ENCODE results near the gene ANXA6. TPM values are rescaled to one million over a fixed set of nuclear protein-coding genes. Genes with fewer than 3 reads are reported as not detected.

Gene ANXA6
- total and polyA plus RNA-seq, 10 of the 15 experiments (the other 5 are each of a cell fraction or from before 2014, with no cell fraction given): 44.0 to 571 (median 465) TPM

- TF ChIP-seq ZBTB40 (IDR thresholded peaks at IDR 0.05; ENCODE audit: borderline replicate concordance): no peak; the same call in 1 of the 2 replicates
- 0 out of 2 replicates have a peak, but pooled peaks have one; percentile 18 for TF ChIP-seq CBFB (IDR thresholded peaks at IDR 0.05; ENCODE audit: low read depth)
- no peak for TF ChIP-seq KDM1A (IDR thresholded peaks at IDR 0.05; ENCODE audit: borderline replicate concordance)
- TF ChIP-seq BRCA1 (IDR thresholded peaks at IDR 0.05; ENCODE audit: low read depth, low read length): no peak
- TF ChIP-seq JUND (IDR thresholded peaks at IDR 0.05; ENCODE audit: low read depth, low read length): no peak
- TF ChIP-seq DPF2 (IDR thresholded peaks at IDR 0.05): 0 out of 2 replicates have a peak, but pooled peaks have one; percentile 42
- no peak for TF ChIP-seq POLR2AphosphoS2 (IDR thresholded peaks at IDR 0.05; ENCODE audit: low read depth, low read length)
- TF ChIP-seq ZBTB4 (CRISPR knock-in tag; IDR thresholded peaks at IDR 0.05): no peak
- TF ChIP-seq YY1 (IDR thresholded peaks at IDR 0.05; ENCODE audit: low read depth, low read length): peak; percentile 47; the same call in 1 of the 2 replicates
- TF ChIP-seq MYB (IDR thresholded peaks at IDR 0.05; ENCODE audit: borderline replicate concordance, low read depth, low read length): no peak
- 0 out of 2 replicates have a peak, but pooled peaks have one; percentile 57 for TF ChIP-seq GATAD2B (conservative IDR thresholded peaks at IDR 0.05; ENCODE audit: low read depth)
- TF ChIP-seq MLLT1 (IDR thresholded peaks at IDR 0.05): peak; percentile 50; the same call in 1 of the 2 replicates
- TF ChIP-seq RAD51 (IDR thresholded peaks at IDR 0.05): peak; percentile 81
- no peak for TF ChIP-seq ZNF592 (IDR thresholded peaks at IDR 0.05)
- TF ChIP-seq MAX (IDR thresholded peaks at IDR 0.05; ENCODE audit: low read depth, low read length): peak; percentile 74
- no peak for TF ChIP-seq NBN (IDR thresholded peaks at IDR 0.05)
These were observed at the start of gene ANXA6 (continued) for GRCh38 chr5:151157426-151158286.
